ENCODE measurements around the gene MRPS34. TPM values are rescaled to one million over a fixed set of nuclear protein-coding genes. Genes with fewer than 3 reads are reported as not detected.
A peak's percentile ranks its signal among the peaks of the same experiment; 100 is the strongest.

Gene MRPS34
- total and polyA plus RNA-seq, 4 donors: 42.4 to 100 (median 58.7) TPM

DNA sequence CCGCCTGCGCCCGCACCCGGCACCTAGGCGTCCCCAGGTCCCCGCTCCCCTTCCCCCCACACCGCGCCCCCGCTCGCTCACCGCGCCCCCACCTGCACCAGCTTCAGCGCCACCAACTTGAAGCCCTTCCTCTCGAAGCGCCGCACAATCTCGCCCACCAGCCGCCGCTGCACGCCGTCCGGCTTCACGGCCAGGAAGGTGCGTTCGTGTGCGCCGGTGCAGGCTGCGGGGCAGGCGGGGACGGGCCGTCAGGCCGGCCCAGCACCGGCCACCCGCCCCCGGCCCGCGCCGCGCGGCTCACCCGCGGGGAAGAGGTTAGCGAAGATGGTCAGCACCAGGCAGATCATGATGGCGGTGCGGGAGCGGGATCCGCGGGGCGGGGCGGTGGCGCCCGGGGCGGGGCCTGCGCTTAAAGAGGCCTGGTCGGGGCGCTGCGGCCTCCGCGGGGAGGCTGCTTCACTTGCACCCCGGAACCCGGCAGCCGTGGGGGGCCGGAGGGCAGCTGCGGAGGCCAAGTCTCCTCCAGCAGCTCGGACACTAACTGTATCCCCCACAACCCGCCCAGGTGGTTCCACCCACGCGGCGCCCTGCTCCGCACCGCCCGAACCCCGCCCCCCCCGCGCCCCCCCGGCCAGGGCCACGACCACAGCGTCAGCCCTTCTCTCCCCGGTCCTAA is 1.6 kb downstream of the MRPS34 start, which contains the start of gene NME3:
Gene NME3 (minus strand): TSS at position 356 of the 676 bp plus-strand sequence. CDS start 9 bp downstream, at position 347.
- Histone ChIP-seq H3K9ac (ENCODE audit: low read depth in 1 of 2, low read length in 2 of 2) (peak within 1 kb of the TSS; percentile 21 to 62), H3K4me1 (ENCODE audit: control insufficient read depth in 4 of 4, insufficient read depth in 4 of 4, low read length in 3 of 4) (peaks cover 10 to 50% (median 29%) of the 10 kb centered on the region in 4 donors), H3K4me3 (ENCODE audit: low read depth in 1 of 3, low read length in 3 of 3) (peak within 1 kb of the TSS; percentile 73 to 93 (median 78)), H3K27me3 (ENCODE audit: control insufficient read depth in 4 of 4, insufficient read depth in 4 of 4, low read length in 3 of 4) (no peaks in the 10 kb centered on the region), H3K27ac (ENCODE audit: low read depth in 1 of 2, low read length in 2 of 2) (peak within 1 kb of the TSS; percentile 83 to 94), H3K36me3 (ENCODE audit: control insufficient read depth in 4 of 4, insufficient read depth in 3 of 4, low read depth in 1 of 4, low read length in 3 of 4) (peaks cover 0 to 20% (median 5%) of the 10 kb centered on the region in 4 donors), H3K9me3 (ENCODE audit: control insufficient read depth in 4 of 4, low read length in 3 of 4) (no peaks in the 10 kb centered on the region)
- under 1% methylated on average over 79 of the region's 79 CpGs for WGBS
- DNase-seq (ENCODE audit: low spot score): peak; percentile 87
- peak; percentile 23 for TF ChIP-seq YY1 (IDR thresholded peaks at IDR 0.05)
- no peak for TF ChIP-seq TAF1 (conservative IDR thresholded peaks at IDR 0.05)

DNA sequence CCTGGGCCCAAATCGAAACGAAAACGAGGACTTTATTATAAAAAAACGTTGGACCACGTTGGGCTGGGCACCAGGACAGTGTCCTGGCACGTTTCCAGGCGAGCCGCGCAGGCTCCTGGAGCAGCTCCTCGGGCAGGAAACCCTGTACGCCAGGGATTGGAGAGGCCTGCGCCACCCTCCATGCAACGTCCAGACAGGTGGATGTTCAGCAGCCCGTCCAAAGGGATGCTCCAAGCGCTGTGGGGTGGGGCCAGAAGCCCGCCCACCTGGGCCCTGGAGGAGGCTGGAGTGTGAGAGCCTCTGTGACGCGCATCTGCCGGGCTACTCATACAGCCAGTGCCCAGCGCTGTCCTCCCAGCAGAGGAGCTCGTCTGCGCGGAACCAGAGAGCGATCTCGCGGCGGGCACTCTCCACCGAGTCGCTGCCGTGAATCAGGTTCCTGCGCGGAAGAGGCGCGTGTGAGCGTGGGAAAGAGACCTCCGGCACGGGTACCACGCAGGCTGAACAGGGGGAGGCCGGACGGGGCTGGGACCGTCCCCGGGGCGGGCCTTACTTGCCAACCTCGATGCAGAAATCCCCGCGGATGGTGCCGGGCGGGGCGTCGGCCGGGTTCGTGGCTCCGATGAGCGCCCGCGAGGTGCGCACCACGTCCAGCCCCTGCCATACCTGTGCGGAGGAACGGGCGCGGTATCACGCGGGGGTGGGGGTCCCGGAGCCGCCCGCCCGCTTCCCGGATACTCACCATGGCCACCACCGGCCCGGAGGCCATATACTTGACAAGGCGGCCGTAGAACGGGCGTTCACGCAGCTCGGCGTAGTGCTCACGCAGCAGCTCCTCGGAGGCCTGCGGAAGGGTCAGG is 2.4 kb downstream of the MRPS34 start:
- Histone ChIP-seq H3K27ac (ENCODE audit: low read depth in 1 of 2, low read length in 2 of 2) (peak overlapping the region; percentile 48 to 64), H3K4me1 (ENCODE audit: control insufficient read depth in 4 of 4, insufficient read depth in 4 of 4, low read length in 3 of 4) (peaks cover 10 to 45% (median 29%) of the 10 kb centered on the region in 4 donors), H3K4me3 (ENCODE audit: low read depth in 1 of 3, low read length in 3 of 3) (peak overlapping the region; percentile 38 to 93 (median 50)), H3K9ac (ENCODE audit: low read depth in 1 of 2, low read length in 2 of 2) (peak overlapping the region in 1 of 2 donors; percentile 36), H3K36me3 (ENCODE audit: control insufficient read depth in 4 of 4, insufficient read depth in 3 of 4, low read depth in 1 of 4, low read length in 3 of 4) (peaks cover 3 to 26% (median 6%) of the 10 kb centered on the region in 4 donors), H3K9me3 (ENCODE audit: control insufficient read depth in 4 of 4, low read length in 3 of 4) (no peaks in the 10 kb centered on the region), H3K27me3 (ENCODE audit: control insufficient read depth in 4 of 4, insufficient read depth in 4 of 4, low read length in 3 of 4) (no peaks in the 10 kb centered on the region)
- no peak for DNase-seq (ENCODE audit: low spot score)
- 9% methylated on average over 81 of the region's 81 CpGs for WGBS
- no peak for TF ChIP-seq JUND (IDR thresholded peaks at IDR 0.05)
- TF ChIP-seq, protein P1, sequence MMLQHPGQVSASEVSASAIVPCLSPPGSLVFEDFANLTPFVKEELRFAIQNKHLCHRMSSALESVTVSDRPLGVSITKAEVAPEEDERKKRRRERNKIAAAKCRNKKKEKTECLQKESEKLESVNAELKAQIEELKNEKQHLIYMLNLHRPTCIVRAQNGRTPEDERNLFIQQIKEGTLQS (IDR thresholded peaks at IDR 0.05): no peak
- no peak for TF ChIP-seq EGR1 (IDR thresholded peaks at IDR 0.05; ENCODE audit: low read depth in 2 of 2)
- TF ChIP-seq RAD21 (IDR thresholded peaks at IDR 0.05): no peak
- TF ChIP-seq, protein P2, sequence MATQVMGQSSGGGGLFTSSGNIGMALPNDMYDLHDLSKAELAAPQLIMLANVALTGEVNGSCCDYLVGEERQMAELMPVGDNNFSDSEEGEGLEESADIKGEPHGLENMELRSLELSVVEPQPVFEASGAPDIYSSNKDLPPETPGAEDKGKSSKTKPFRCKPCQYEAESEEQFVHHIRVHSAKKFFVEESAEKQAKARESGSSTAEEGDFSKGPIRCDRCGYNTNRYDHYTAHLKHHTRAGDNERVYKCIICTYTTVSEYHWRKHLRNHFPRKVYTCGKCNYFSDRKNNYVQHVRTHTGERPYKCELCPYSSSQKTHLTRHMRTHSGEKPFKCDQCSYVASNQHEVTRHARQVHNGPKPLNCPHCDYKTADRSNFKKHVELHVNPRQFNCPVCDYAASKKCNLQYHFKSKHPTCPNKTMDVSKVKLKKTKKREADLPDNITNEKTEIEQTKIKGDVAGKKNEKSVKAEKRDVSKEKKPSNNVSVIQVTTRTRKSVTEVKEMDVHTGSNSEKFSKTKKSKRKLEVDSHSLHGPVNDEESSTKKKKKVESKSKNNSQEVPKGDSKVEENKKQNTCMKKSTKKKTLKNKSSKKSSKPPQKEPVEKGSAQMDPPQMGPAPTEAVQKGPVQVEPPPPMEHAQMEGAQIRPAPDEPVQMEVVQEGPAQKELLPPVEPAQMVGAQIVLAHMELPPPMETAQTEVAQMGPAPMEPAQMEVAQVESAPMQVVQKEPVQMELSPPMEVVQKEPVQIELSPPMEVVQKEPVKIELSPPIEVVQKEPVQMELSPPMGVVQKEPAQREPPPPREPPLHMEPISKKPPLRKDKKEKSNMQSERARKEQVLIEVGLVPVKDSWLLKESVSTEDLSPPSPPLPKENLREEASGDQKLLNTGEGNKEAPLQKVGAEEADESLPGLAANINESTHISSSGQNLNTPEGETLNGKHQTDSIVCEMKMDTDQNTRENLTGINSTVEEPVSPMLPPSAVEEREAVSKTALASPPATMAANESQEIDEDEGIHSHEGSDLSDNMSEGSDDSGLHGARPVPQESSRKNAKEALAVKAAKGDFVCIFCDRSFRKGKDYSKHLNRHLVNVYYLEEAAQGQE (IDR thresholded peaks at IDR 0.05): no peak
- no peak for TF ChIP-seq FOXA1 (IDR thresholded peaks at IDR 0.05)
- TF ChIP-seq HNF4A (conservative IDR thresholded peaks at IDR 0.05): no peak
- no peak for TF ChIP-seq RXRA (IDR thresholded peaks at IDR 0.05)
- TF ChIP-seq GABPA (IDR thresholded peaks at IDR 0.05 in 1 of 2, conservative IDR thresholded peaks at IDR 0.05 in 1 of 2): no peak
- no peak for TF ChIP-seq NR2F2 (IDR thresholded peaks at IDR 0.05)
- TF ChIP-seq, protein P3, sequence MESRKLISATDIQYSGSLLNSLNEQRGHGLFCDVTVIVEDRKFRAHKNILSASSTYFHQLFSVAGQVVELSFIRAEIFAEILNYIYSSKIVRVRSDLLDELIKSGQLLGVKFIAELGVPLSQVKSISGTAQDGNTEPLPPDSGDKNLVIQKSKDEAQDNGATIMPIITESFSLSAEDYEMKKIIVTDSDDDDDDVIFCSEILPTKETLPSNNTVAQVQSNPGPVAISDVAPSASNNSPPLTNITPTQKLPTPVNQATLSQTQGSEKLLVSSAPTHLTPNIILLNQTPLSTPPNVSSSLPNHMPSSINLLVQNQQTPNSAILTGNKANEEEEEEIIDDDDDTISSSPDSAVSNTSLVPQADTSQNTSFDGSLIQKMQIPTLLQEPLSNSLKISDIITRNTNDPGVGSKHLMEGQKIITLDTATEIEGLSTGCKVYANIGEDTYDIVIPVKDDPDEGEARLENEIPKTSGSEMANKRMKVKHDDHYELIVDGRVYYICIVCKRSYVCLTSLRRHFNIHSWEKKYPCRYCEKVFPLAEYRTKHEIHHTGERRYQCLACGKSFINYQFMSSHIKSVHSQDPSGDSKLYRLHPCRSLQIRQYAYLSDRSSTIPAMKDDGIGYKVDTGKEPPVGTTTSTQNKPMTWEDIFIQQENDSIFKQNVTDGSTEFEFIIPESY (IDR thresholded peaks at IDR 0.05): no peak
- no peak for TF ChIP-seq FOXA2 (IDR thresholded peaks at IDR 0.05)
- TF ChIP-seq, protein P4, sequence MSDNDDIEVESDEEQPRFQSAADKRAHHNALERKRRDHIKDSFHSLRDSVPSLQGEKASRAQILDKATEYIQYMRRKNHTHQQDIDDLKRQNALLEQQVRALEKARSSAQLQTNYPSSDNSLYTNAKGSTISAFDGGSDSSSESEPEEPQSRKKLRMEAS (IDR thresholded peaks at IDR 0.05): no peak

Measured in liver (tissue), 9 donors.